Stomach (tissue), 9 donors: ENCODE measurements around the gene NEO1. TPM values are rescaled to one million over a fixed set of nuclear protein-coding genes. Genes with fewer than 3 reads are reported as not detected.

Source experiments
- DNase-seq, 2 donors: peaks; one replicate each; pipeline versions ENCODE4 v3.0.0 to v3.0.0-alpha.2; 2013 to 2019
- H3K27ac ChIP-seq, 5 donors: fragments of 200-600 bp in 4 of 5; sonication (generic) in 4 of 5; one replicate each; pipeline ENCODE4 v1.5.1; 2013 to 2019; ENCODE audit warnings: mild to moderate bottlenecking in 1 of 5, moderate library complexity in 1 of 5
- H3K27me3 ChIP-seq, 3 donors: fragments of 200-600 bp; sonication (generic); one replicate each; pipeline ENCODE4 v1.5.1; 2017 to 2019; ENCODE audit warnings: mixed run types in 1 of 3
- H3K36me3 ChIP-seq, 4 donors: fragments of 200-600 bp; sonication (generic); 1 replicate in 3 of 4; 2 replicates in 1 of 4; pipeline ENCODE4 v1.5.1; 2016 to 2019
- H3K4me1 ChIP-seq, 4 donors: fragments of 200-600 bp; sonication (generic); one replicate each; pipeline ENCODE4 v1.5.1; 2016 to 2019
- H3K4me3 ChIP-seq, 4 donors: fragments of 200-600 bp; sonication (generic) in 3 of 4; one replicate each; pipeline ENCODE4 v1.5.1; 2016 to 2019; ENCODE audit warnings: mild to moderate bottlenecking in 1 of 4
- H3K9me3 ChIP-seq, 4 donors: fragments of 200-600 bp; sonication (generic); one replicate each; pipeline ENCODE4 v1.5.1; 2016 to 2019
- EP300 ChIP-seq: sonication (generic); formaldehyde crosslinking; IDR thresholded peaks from one replicate; pipeline ENCODE4 v1.6.1; 2017; ENCODE audit warnings: antibody characterized with exemption
- POLR2A ChIP-seq, 4 donors: fragments of 450-650 bp; IDR thresholded peaks; one replicate each; pipeline ENCODE4 v1.6.1; 2016; ENCODE audit warnings: antibody characterized with exemption in 4 of 4, control low read depth in 2 of 4, mild to moderate bottlenecking in 1 of 4, moderate library complexity in 1 of 4
- POLR2AphosphoS5 ChIP-seq, 3 donors: sonication (generic); formaldehyde crosslinking; IDR thresholded peaks; one replicate each; pipeline ENCODE4 v1.6.1; 2016; ENCODE audit warnings: antibody characterized with exemption in 3 of 3
- WGBS, 5 donors: extraction: QIAGEN DNeasy Blood & Tissue Kit in 3 of 5; methylation state at CpG; one replicate each; pipeline versions ENCODE4 v1.1.5 to v1.1.7; 2013 to 2018; 5-methylcytosine and 5-hydroxymethylcytosine counted together
- intact Hi-C: fragments of 100-400 bp; cut with DNase I; formaldehyde crosslinking; loops from one replicate; pipeline ENCODE4 v1.15.1; 2023; ENCODE audit warnings: low total_unique reads
- polyA plus RNA-seq, 3 donors: library from polyadenylated mRNA; stranded (reverse); fragments of 200-250 nt; gene quantifications; one replicate each; pipeline ENCODE4 v1.2.3, GENCODE V29; 2013
- total RNA-seq, 5 donors: library from RNA; depleted of rRNA; stranded (reverse); fragments of >200 nt; gene quantifications; one replicate each; pipeline versions ENCODE4 v1.1.0 to v1.2.3, GENCODE V29; 2014 to 2016
- TF ChIP-seq, protein P1 (sequence below), 7 experiments: fragments of 450-650 bp in 4 of 7; fragments of 200-600 bp in 3 of 7; sonication (generic) in 3 of 7; IDR thresholded peaks; one replicate each; pipeline ENCODE4 v1.5.1; 2016 to 2019; ENCODE audit warnings: antibody characterized with exemption in 7 of 7, control low read depth in 2 of 7, mild to moderate bottlenecking in 1 of 7
- donor health status: healthy with polysubstance abuse.
- donor health status: Bipolar disorder and iron deficiency.
- donor health status: healthy.

The NEO1 gene
- total and polyA plus RNA-seq, 8 donors: 4.7 to 182 (median 17.3) TPM

DNA sequence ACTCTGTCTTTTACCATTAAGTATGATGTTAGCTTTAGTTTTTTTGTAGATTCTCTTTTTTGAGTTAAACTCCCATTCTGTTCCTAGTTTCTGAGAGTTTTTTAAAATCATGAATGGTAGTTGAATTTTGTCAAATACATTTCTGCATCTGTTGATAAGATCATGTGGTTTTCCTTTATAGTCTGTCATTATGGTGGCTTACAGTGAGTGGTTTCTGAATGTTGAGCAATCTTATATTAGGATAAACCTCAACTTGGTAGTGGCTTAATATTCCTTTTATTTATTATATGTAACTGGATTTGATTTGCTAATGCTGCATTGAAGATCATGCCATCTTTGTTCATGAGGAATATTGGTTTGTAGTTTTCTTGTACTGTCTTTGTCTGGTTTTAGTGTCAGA lies 34.8 kb downstream of the NEO1 start:
- no peak overlapping the region for H3K4me3 ChIP-seq
- no peaks in the 10 kb centered on the region for H3K36me3 ChIP-seq
- no peaks in the 10 kb centered on the region for H3K27me3 ChIP-seq
- no peak overlapping the region for H3K27ac ChIP-seq
- no peaks in the 10 kb centered on the region for H3K9me3 ChIP-seq
- TF ChIP-seq, protein P1, sequence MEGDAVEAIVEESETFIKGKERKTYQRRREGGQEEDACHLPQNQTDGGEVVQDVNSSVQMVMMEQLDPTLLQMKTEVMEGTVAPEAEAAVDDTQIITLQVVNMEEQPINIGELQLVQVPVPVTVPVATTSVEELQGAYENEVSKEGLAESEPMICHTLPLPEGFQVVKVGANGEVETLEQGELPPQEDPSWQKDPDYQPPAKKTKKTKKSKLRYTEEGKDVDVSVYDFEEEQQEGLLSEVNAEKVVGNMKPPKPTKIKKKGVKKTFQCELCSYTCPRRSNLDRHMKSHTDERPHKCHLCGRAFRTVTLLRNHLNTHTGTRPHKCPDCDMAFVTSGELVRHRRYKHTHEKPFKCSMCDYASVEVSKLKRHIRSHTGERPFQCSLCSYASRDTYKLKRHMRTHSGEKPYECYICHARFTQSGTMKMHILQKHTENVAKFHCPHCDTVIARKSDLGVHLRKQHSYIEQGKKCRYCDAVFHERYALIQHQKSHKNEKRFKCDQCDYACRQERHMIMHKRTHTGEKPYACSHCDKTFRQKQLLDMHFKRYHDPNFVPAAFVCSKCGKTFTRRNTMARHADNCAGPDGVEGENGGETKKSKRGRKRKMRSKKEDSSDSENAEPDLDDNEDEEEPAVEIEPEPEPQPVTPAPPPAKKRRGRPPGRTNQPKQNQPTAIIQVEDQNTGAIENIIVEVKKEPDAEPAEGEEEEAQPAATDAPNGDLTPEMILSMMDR (IDR thresholded peaks at IDR 0.05): no peak
- TF ChIP-seq EP300 (no peak), POLR2A (IDR thresholded peaks at IDR 0.05) (no peak), POLR2AphosphoS5 (IDR thresholded peaks at IDR 0.05) (no peak)
- peaks cover 0 to 21% (median 6%) of the 10 kb centered on the region in 4 donors for H3K4me1 ChIP-seq
- intact Hi-C loops: no loop called here
- no peak for DNase-seq

DNA sequence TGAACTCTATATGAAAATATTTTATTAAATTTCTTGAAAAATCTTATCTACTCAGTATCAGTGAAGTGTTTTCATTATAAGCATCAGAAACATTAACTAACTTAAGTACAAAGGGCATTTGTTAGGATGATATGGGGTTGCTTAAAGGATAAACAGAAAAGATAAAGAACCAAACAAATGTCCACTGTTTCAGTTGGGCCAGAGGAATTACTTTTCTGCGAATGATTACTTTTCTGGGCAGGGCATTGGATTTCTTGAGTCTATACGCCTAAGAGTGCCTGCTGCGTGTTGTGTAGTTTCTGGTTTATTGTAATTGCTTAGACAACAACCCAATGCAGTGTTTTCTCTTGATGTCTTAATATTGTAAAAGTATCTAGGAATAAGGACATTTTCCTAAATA lies 52.8 kb downstream of the NEO1 start:
- H3K4me3 ChIP-seq: no peak overlapping the region
- no peak overlapping the region for H3K27ac ChIP-seq
- TF ChIP-seq POLR2AphosphoS5 (IDR thresholded peaks at IDR 0.05): no peak
- TF ChIP-seq, protein P1 (IDR thresholded peaks at IDR 0.05): no peak
- no peak for TF ChIP-seq EP300
- no peak for TF ChIP-seq POLR2A (IDR thresholded peaks at IDR 0.05)
- 43 to 79% (median 57%) methylated on average over 3 of the region's 3 CpGs for WGBS, 5 donors
- H3K27me3 ChIP-seq: no peaks in the 10 kb centered on the region
- no peaks in the 10 kb centered on the region for H3K36me3 ChIP-seq
- H3K4me1 ChIP-seq: peaks cover 0 to 4% (median under 1%) of the 10 kb centered on the region in 4 donors
- DNase-seq: peak in 1 of 2 donors; percentile 12
- intact Hi-C loops: no loop called here
- no peaks in the 10 kb centered on the region for H3K9me3 ChIP-seq

DNA sequence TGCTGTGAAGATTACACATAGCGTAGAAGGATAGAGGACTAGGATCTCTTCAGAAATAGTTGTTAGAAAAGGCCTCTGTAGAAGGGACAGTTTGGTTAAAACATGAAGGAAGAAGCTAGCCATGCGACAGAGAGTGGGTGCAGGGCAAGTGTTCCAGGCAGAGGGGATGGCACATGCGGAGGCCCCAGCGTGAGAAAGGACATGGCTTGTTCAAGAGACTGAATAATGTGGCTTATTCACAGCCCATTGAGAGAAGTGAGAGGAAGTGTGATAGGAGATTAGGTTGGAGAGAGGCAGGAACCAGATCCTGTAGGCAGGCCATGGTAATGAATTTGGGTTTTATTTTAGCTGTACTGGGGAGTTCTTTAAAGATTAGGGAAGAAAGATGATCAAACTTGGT lies 56.4 kb downstream of the NEO1 start:
- Histone ChIP-seq H3K9me3 (no peaks in the 10 kb centered on the region), H3K4me1 (peaks cover 0 to 9% (median 2%) of the 10 kb centered on the region in 4 donors), H3K27ac (no peak overlapping the region), H3K36me3 (no peaks in the 10 kb centered on the region), H3K27me3 (no peaks in the 10 kb centered on the region), H3K4me3 (no peak overlapping the region)
- no peak for DNase-seq
- intact Hi-C loops: no loop called here
- WGBS, 5 donors: 67 to 89% (median 78%) methylated on average over 4 of the region's 4 CpGs
- TF ChIP-seq POLR2AphosphoS5 (IDR thresholded peaks at IDR 0.05) (no peak), EP300 (no peak), POLR2A (IDR thresholded peaks at IDR 0.05) (no peak)
- TF ChIP-seq, protein P1 (IDR thresholded peaks at IDR 0.05): no peak

DNA sequence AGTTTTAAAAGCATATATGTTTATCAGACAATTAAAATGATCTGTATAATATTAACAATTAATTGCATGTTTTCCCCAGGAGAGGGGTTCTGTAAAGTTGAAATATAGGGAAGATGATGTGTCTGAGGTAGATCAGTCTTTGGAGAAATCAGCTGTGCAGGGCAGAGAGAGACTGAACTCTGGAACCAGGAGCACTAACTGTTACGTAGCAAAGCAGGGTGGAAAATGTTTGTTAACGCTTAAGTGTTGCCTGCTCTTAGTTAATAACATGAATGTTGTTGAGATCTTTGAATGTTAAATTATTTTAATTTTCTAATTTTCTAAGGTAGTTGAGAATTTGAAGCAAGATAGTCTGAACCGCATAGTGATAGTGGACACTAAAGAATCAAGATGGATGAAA lies 57.5 kb downstream of the NEO1 start:
- intact Hi-C loops: no loop called here
- TF ChIP-seq, protein P1 (IDR thresholded peaks at IDR 0.05): no peak
- TF ChIP-seq POLR2A (IDR thresholded peaks at IDR 0.05) (no peak), POLR2AphosphoS5 (IDR thresholded peaks at IDR 0.05) (no peak)
- Histone ChIP-seq H3K36me3 (no peaks in the 10 kb centered on the region), H3K9me3 (no peaks in the 10 kb centered on the region), H3K4me1 (peaks cover 0 to 9% (median 2%) of the 10 kb centered on the region in 4 donors), H3K4me3 (no peak overlapping the region), H3K27me3 (no peaks in the 10 kb centered on the region), H3K27ac (no peak overlapping the region)
- DNase-seq: no peak
- 69 to 87% (median 81%) methylated on average over 3 of the region's 3 CpGs for WGBS, 5 donors
